HG02943 (cell line): Measurements from ENCODE around the gene PUM2.
"Not testable (repeated sequence)": the region's sequence is repeated elsewhere in the genome, so short reads cannot be mapped to it uniquely, and the experiment has no call there.

Experiments used
- ATAC-seq: cut with Tn5 transposase; IDR thresholded peaks from one replicate; pipeline ENCODE4 v1.9.1; 2021; ENCODE audit warnings: mild to moderate bottlenecking, low read depth, moderate library complexity; ENCODE audit not compliant: unreplicated experiment

PUM2 gene

DNA sequence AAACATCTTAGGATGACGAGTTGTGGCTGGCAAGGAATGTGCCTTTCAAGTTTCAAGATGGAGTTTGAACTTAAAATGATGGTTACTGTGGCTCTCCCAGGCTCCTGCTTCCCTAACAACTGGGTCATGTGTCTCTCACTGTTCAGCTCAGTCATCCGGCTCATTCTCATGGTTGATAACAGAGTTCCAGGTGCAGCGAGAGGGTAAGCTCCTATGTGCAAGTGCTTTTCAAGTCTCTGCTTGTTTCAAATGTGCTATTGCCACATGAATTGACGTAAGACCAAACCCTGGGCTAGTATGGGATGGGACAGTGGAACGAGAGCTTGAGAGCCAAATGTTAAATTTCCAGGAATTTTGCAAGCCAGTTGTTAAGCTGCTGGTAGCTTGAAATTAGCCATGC lies 19.5 kb upstream of the PUM2 start:
- ATAC-seq = no peak

DNA sequence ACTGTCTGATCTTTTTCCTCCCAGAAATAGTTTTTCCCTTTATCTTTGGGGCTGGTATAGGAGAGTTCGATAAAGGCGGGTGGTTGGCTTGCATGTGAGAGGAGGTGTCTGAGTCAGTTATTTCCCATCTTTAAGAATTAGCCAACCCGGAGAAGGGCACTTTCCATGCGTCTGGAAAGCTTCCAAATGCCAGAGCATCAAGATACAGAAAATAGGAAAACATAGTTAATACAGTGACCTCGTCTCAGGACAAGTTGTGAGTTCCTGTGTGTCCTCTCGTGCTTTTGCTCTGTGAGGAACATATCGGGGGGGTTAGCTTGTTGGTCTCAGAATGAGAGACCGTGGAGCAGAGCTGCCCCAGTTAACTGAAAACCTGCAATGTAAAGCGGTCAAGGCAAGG lies 18.7 kb upstream of the PUM2 start:
- ATAC-seq = no peak

DNA sequence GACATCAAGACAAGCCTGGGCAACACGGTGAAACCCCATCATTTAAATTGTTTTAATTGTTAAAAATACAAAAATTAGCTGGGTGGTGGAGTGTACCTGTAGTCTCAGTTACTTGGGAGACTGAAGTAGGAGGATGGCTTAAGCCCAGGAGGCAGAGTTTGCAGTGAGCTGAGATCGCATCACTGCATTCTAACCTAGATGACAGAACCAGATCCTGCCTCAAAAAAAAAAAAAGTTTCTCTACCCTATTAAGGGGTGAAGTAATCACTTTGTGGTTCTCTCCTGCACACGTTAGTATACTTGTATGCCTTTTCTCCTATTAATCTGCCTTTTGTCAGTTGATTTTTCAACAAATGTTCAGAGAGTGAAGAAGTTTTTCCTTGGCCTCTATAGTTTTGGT lies 18.1 kb upstream of the PUM2 start:
- ATAC-seq = no peak

DNA sequence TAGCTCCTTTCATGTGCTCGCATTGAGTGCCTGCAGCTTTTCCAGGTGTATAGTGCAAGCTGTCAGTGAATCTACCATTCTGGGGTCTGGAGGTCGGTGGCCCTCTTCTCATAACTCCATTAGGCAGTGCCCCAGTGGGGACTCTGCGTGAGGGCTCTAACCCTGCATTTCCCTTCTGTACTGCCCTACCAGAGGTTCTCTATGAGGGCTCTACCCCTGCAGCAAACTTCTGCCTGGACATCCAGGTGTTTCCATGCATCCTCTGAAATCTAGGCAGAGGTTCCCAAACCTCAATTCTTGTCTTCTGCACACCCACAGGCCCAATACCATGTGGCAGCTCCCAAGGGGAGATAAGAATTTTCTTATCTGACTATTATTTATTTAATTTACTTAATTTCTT lies 17.3 kb upstream of the PUM2 start:
- not testable (repeated sequence) for ATAC-seq

DNA sequence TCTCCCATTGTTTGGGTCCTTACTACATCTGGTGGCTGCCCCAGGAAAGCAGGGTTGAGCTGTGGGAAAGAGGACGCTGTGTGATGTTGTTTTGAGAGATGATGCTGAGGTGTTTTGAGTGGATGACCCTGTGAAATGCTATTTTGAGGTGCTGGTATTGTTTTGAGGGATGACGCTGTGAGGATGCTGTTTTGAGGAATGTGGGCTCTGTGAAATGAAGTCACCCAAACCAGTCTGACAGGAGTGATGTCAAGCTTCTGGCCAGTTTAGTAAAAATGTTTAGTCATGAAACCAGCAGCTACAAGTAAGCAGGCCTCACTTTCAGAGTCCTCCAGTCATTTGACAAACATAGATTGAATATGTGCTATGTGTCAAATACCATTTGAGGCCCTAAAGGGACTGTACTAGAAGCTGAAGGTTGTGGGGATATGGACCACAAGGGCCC lies 16.1 kb upstream of the PUM2 start:
- no peak for ATAC-seq

DNA sequence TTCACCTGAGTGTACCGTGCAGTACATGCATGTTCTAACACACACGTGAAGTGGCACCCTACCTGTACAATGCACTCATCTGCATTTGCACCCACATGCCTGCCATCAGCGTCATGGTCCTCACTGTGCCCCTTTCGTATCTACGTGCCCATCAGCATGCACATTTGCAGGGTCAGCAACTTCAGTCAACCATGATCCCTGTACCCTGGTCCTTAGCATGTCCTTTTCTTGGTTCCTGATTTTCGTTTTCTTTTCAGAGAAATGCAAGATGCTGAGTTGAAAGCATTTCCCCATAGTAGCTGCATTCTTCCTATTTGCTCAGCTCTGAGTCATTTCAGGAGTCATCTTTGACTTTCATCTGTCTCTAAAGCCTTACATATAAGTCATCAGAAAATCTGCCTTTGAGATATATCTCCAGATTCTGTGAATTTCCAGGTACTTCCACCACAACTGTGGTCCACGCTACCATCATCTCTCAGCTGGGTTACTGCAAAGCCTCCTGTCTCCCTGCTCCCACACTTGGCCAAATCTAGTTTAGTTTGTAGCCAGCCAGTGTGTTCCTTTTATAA lies 14.7 kb upstream of the PUM2 start:
- peak; percentile 81 for ATAC-seq

DNA sequence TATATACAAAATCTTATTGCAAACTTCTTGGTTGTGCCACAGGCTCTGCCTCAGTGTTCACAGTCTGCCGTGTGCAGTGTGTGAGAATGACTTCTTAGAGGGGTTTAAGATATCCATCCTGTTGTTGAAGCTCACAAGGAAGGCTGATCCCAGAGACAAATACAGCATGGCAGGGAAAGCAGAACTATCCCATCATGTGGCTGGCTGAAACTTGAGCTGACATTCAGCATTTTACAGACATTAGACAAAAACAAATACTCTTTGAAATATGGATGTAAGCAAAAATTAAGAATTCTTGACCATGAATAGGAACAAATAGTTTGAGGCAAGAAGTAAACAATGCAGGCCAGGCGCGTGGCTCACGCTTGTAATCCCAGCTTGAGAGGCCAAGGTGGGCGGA lies 12.9 kb upstream of the PUM2 start:
- ATAC-seq = no peak

DNA sequence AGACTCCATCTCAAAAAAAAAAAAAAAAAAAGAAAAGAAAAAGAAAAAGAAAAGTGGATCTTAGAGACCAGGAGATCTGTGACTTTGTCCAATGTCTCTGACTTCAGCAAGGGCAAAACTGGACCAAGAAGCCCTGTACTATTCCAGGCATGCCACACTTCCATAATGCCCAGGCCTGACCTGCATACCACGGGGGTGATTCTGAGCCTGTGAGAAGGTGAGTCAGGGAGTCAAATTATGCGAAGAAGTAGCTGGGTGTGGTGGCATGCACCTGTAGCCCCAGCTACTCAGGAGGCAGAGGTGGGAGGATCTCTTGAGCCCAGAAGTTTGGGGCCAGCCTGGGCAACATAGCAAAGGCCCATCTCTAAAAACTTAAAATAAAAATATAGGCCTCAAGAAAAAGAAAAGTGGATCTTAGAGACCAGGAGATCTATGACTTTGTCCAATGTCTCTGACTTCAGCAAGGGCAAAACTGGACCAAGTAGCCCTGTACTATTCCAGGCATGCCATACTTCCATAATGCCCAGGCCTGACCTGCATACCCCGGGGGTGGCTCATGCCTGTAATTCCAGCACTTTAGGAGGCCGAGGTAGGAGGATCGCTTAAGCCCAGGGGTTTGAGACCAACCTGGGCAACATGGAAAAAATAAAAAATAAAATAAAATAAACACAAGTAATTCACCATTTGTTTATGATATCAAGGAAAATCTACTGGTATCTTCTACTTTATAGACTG lies 12.2 kb upstream of the PUM2 start:
- no peak for ATAC-seq

DNA sequence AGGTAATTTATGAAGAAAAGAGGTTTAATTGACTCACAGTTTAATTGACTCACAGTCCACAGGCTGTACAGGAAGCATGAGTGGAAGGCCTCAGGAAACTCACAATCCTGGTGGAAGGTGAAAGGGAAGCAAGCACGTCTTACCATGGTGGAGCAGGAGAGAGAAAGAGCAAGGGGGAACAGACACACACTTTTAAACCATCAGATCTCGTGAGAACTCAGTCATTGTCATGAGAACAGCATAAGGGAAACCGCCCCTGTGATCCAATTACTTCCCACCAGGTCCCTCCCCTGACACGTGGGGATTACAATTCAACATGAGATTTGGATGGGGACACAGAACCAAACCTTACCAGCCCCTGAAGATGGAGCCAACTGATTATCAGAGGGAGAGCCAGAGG lies 11.2 kb upstream of the PUM2 start:
- no peak for ATAC-seq

DNA sequence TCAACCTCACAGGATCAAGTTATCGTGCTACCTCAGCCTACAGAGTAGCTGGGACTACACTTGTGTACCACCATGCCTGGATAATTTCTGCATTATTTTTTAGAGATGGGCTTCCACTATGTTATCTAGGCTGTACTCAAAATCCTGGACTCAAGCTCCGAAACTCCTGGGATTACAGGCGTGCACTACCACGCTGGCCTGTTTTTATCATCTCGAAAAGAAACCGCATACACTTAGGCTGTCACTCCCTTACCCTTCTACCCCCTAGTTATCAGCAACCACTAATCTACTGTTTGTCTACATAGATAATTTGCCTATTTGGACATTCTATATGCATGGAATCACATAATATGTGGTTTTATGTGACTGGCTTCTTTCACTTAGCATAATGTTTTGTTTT lies 8.5 kb upstream of the PUM2 start:
- ATAC-seq = no peak

DNA sequence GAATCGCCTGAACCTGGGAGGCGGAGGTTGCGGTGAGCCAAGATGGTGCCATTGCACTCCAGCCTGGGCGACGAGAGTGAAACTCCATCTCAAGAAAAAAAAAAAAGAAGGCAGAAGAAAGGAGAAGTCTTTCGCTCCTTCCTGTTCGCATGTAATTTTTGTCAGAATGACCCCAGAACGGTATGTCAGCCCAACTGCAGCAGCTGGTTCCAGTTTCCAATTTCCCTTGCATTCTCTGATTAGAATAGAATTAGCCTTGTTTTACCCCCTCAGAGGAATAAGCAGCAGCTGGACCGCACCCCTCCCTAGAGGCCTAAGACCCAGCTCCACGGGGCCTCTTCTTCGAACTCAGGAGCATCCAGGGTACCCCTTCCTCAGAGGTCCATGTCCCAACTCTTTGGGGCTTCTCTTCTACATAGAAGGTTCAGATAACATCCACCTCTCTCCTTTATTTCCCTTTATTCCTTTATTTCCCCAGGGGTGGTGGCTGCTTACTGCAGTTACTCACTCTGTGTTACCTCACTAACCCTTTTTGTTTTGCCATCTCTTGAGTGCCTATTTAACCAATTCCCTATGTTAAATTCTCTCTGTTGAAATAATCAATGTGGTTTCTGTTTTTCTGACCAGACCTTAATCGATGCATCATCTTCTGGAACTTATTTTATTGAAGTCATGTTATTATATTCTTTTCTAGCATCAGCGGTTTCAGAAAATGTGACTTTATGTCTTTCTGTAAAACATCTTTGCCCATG lies 7.2 kb upstream of the PUM2 start:
- ATAC-seq = no peak

DNA sequence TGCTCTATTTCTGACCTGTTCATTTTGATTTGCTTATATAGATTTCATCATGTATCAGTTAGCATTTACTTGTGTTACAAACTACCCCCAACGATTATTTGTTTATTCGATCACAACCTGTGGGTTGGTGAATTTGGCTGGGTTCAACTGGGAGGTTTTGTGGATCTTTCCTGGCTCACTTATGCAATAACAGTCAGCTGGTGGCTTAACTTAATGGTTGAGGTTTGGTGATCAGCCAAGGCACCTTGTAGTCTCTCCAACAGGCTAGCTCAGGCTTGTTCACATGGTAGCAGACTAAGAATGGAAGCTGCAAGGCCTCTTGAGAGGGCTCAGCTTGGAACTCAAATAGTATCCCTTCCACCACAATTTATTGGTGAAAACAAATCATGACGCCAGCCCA lies 5.4 kb upstream of the PUM2 start:
- no peak for ATAC-seq

DNA sequence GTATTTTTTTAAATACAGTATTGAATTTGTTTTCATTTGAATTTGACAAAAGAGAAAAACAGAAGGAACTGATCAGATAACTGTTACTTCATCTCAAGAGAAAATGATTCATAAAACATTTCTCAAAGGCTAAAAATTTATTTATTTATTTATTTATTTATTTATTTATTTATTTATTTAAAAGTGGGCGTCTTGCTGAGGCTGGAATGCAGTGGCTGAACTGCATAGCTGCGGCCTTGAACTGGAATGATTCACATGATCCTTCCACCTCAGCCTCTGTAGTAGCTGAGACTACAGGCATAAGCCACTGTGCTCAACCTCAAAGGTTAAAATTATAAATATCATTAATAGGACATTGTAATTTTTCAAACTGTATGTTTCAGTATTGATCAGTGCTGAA lies 4.5 kb upstream of the PUM2 start:
- no peak for ATAC-seq

DNA sequence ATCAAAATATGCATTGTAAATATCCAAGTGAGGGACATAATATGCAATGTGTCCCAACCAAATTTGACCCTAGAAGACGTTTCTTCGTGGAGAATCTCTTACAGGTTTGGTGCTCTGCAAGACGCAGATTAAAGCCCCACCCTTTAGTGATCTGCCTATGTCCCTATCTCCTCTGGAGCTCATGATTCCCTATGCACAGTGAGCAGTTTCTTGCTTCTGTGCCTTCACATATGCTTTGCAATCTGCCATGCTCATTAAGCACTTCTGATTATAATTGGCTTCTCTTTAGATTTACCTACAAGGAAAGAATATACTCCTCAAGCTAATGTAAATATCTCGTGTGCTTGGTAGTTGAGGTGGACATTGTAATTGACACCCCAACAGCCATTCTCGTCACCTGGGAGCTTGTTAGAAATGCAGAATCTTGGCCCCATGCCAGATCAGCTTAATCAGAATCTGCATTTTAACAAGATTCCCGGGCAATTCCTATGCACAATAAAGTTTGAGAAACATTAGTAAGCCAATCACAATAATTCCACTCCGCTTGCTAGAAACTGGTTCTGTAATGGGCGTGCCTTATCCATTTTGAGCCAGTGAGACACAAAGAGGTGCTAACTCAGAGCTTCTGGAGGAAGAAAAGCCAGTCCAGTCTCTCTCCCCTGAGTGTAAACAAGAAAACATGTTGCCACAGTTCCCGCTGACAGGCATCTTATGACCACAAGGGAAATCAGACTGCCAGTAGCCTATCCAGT lies 2.8 kb upstream of the PUM2 start:
- no peak for ATAC-seq

DNA sequence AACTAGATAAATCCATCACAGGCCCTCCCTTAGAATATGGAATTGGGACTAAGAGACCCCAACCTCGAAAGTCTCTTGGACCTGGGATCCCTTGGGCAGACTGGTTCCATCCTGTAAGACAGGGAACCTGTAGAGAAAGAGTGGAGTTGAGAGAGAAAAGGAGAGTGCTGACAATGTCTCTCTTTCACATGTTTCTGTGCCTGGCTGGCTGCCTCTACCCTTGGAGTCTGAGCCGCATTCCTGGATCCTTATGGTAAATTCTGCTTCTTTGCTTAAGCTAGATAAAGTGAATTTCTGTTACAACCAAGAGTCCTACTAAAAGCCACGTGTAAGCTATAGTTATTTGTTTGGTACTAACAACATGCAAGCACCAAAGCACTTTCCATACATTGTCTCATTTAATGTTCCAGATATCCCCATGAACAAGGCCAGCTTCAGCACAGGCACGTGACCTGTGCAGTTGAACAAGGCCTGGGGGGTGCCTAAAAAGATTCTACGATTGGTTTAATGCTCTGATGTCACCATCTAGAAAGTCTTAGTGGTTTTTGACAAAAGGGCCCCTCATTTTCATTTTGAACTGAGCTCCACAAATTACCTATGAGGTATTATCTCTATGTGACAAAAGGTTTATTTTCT lies 2.1 kb upstream of the PUM2 start:
- ATAC-seq = no peak

DNA sequence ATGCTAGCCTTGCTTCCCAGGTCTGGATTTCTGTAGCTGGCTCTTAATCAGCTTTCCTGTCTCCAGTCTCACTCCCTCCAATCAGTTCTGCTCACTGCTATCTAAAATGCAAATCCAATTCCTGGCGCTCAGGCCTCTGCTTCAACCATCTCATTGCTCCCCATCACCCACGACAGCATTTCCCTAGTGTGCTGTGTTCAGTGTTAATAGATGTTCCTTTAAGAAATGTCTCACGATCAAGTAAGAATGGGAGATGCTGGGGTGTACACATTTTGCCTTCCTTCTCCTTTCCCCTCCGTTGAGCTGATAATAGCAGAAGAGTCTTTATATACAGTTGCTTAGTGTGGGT lies 1.6 kb upstream of the PUM2 start:
- ATAC-seq = no peak

DNA sequence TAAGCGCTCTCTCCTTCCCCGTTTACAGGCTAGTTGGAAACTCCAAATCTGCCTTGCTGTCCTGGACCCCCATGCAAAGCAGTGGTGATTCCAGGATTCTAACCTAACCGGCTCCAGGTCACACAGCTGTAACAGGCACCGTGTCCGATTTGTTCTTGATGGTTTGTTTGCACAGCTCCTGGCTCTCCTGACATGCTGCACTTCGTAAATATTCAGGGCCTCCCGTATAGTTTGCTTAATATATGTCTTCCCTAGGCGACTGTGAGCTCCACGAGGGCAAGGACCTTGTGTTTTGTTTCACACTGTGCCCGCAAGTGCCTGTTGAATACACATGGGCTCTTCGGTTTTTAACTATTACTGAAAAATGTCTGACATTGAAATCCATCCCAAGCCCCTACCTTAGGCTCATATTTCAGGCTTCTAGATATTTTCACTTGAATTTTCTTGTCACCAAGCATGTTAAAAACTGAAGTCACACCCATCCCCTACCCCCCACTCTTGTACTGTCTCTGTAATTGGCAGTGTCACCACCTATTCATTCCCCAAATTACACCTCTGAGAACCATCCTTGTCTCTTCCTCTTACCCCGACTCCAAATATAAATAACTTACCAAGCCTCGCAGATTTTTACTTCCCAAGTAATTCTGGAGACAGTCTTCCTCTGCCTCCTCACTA lies 1.0 kb upstream of the PUM2 start:
- peak; percentile 6 for ATAC-seq

DNA sequence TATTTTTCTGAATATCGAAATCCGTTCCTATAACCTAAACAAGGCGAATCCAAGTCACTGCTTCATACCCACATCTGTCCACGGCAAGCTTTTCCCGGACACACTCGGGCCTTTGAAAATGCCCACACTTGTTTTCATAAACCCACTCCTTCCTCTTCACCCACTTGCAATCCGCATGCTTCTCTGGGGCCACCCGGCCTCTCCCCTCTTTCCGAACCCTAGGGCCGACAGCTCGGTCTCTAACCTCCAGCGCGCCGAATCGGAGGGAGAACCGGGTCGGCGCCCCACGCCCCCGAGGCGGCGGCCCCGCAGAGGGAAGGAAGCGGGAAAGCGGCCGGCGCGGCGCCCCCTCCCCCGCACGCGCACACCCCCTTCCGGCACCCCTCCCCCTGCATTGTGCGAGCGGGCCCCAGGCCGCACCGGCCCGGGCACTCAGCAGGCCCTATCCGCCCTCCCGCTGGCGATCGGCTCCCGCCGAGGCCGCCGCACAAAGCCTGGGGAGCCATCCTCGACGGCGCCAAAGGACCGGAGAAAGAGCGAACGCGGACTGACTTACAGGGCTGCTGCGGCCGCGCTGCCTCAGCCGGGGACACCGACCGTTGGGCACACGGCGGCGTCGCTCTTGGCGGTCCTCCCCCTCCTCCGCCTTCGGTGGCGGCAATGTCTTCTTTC lies 467 bp downstream of the PUM2 start:
- ATAC-seq = peak; percentile 31

DNA sequence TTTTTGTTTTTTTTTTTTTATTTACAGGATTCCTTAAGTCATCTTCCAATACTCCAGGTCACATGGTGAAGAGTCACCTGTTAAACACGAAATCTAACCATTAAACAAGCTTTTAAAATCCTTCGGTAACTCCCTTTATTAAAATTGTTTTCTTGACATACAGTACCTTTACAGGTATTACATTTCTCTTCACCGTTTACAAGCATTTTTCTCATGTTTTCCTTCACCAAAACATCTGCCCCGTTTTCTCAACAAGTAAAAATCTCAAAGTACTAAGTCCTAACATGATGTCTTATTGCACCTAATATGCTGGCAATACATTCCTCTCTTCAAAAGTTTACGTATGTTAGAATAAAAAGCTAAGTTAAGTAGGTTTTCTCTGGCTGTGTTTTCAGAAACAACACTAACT lies 1.1 kb downstream of the PUM2 start:
- no peak for ATAC-seq

DNA sequence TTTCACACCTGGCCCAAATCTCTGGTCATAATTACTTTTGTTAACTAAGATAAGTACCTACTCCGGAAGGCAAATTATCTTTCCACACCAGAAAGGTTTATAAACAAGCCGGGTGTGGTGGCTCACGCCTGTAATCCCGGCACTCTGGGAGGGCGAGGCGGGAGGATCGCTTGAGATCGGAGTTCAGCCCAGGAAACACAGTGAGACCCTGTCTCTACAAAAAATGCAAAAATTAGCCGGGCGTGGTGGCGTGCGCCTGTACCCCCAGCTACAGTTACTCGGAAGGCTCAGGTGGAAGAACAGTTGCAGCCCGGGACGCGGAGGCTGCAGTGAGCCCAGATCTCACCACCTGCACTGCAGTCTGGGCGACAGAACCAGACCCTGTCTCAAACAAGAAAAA lies 2.1 kb downstream of the PUM2 start:
- no peak for ATAC-seq
